IMR-90 (cell line): ENCODE data around the gene PRKACA. TPM values are rescaled to one million over a fixed set of nuclear protein-coding genes. Genes with fewer than 3 reads are reported as not detected.

Source experiments
- ATAC-seq: fragments of 200-7000 bp; cut with Tn5 transposase; 2 replicates; pipeline ENCODE4 v1.9.1; 2020; ENCODE audit warnings: low read depth, mild to moderate bottlenecking, moderate library complexity
- BruUV-seq: library from RNA; stranded (reverse); fragments of 400-500 nt; replicated peaks from 2 replicates; lab custom pipeline; 2021; lab: Mats Ljungman, UMichigan
- CTCF ChIA-PET: fragments of 300-600 bp; formaldehyde crosslinking; extraction: SDS; loops from one replicate; lab custom pipeline; 2021; ENCODE audit warnings: antibody characterized with exemption; lab: Yijun Ruan, JAX
- POLR2A ChIA-PET: fragments of 300-600 bp; sonication (Branson Sonifier 250); formaldehyde crosslinking; loops from one replicate; lab custom pipeline; 2022; ENCODE audit warnings: antibody characterized with exemption; ENCODE audit not compliant: unreplicated experiment; lab: Charles Lee
- DNase-seq: peaks from one replicate; pipeline ENCODE4 v3.0.0; 2013
- H2AFZ ChIP-seq: replicated peaks from 2 replicates; pipeline ENCODE3; 2013; ENCODE audit warnings: low read length, mild to moderate bottlenecking; ENCODE audit not compliant: poor library complexity
- H2AK5ac ChIP-seq: 2 replicates; pipeline ENCODE4 v1.6.1; 2013; ENCODE audit warnings: low read depth, low read length, inconsistent platforms
- H2AK9ac ChIP-seq: replicated peaks from 2 replicates; pipeline ENCODE3; 2013; ENCODE audit warnings: mild to moderate bottlenecking, low read depth, low read length, moderate library complexity; ENCODE audit not compliant: poor library complexity
- H2BK120ac ChIP-seq: 2 replicates; pipeline ENCODE4 v1.6.1; 2013; ENCODE audit warnings: low read depth, low read length, inconsistent platforms
- H2BK15ac ChIP-seq: 3 replicates; pipeline ENCODE4 v1.6.1; 2013; ENCODE audit warnings: low read depth, low read length, inconsistent platforms
- H2BK20ac ChIP-seq: 2 replicates; pipeline ENCODE4 v1.6.1; 2013; ENCODE audit warnings: low read depth, mild to moderate bottlenecking, inconsistent platforms, low read length, moderate library complexity
- H2BK5ac ChIP-seq: 2 replicates; pipeline ENCODE4 v1.6.1; 2013; ENCODE audit warnings: mild to moderate bottlenecking, low read depth, low read length, inconsistent platforms; ENCODE audit not compliant: poor library complexity, severe bottlenecking
- H3K14ac ChIP-seq: replicated peaks from 2 replicates; pipeline ENCODE4 v1.6.1; 2013; ENCODE audit warnings: low read depth, low read length, inconsistent platforms
- H3K18ac ChIP-seq: 2 replicates; pipeline ENCODE4 v1.6.1; 2013; ENCODE audit warnings: low read depth, low read length, control low read depth
- H3K23ac ChIP-seq: 2 replicates; pipeline ENCODE4 v1.6.1; 2013; ENCODE audit warnings: low read depth, low read length, inconsistent platforms
- H3K27ac ChIP-seq: 2 replicates; pipeline ENCODE4 v1.5.1; 2013; ENCODE audit warnings: mild to moderate bottlenecking, control low read depth, low read length; ENCODE audit not compliant: insufficient read depth
- H3K27me3 ChIP-seq: 2 replicates; pipeline ENCODE4 v1.6.1; 2013; ENCODE audit warnings: low read length; ENCODE audit not compliant: control insufficient read depth, insufficient read depth
- H3K36me3 ChIP-seq: 2 replicates; pipeline ENCODE4 v1.6.1; 2013; ENCODE audit warnings: low read length, mixed read lengths; ENCODE audit not compliant: control insufficient read depth, insufficient read depth
- H3K4ac ChIP-seq: 2 replicates; pipeline ENCODE4 v1.6.1; 2013; ENCODE audit warnings: low read depth, low read length, inconsistent platforms
- H3K4me1 ChIP-seq: 2 replicates; pipeline ENCODE4 v1.6.1; 2013; ENCODE audit warnings: low read length, mixed read lengths; ENCODE audit not compliant: control insufficient read depth, insufficient read depth
- H3K4me2 ChIP-seq: 2 replicates; pipeline ENCODE4 v1.6.1; 2013; ENCODE audit warnings: low read depth, mild to moderate bottlenecking, control low read depth, low read length, moderate library complexity
- H3K4me3 ChIP-seq: 2 replicates; pipeline ENCODE4 v1.5.1; 2013; ENCODE audit warnings: low read depth, mild to moderate bottlenecking, control low read depth, low read length, moderate library complexity; ENCODE audit not compliant: insufficient read depth
- H3K56ac ChIP-seq: 2 replicates; pipeline ENCODE4 v1.6.1; 2013; ENCODE audit warnings: low read length, inconsistent platforms; ENCODE audit not compliant: insufficient read depth; ENCODE audit errors: extremely low read depth
- H3K79me1 ChIP-seq, 2 experiments: 2 replicates each; pipeline ENCODE4 v1.6.1; 2013; ENCODE audit warnings: low read length in 2 of 2, inconsistent platforms in 1 of 2, low read depth in 1 of 2
- H3K9ac ChIP-seq: 2 replicates; pipeline ENCODE4 v1.6.1; 2013; ENCODE audit warnings: low read depth, low read length, control low read depth
- H3K9me1 ChIP-seq: 2 replicates; pipeline ENCODE4 v1.6.1; 2013; ENCODE audit warnings: low read length, inconsistent platforms; ENCODE audit not compliant: insufficient read depth
- H3K9me3 ChIP-seq: 2 replicates; pipeline ENCODE4 v1.6.1; 2013; ENCODE audit warnings: low read length; ENCODE audit not compliant: control insufficient read depth, insufficient read depth
- H4K20me1 ChIP-seq: 2 replicates; pipeline ENCODE4 v1.6.1; 2013; ENCODE audit warnings: low read length, inconsistent platforms; ENCODE audit not compliant: insufficient read depth
- H4K5ac ChIP-seq: 2 replicates; pipeline ENCODE4 v1.6.1; 2013; ENCODE audit warnings: mild to moderate bottlenecking, low read depth, low read length, control low read depth
- H4K8ac ChIP-seq, 2 experiments: 2 replicates each; pipeline ENCODE4 v1.6.1; 2013; ENCODE audit warnings: low read depth in 2 of 2, low read length in 2 of 2, control low read depth in 1 of 2, inconsistent platforms in 1 of 2
- H4K91ac ChIP-seq: 2 replicates; pipeline ENCODE4 v1.6.1; 2013; ENCODE audit warnings: low read depth, low read length, inconsistent platforms; ENCODE audit not compliant: insufficient read depth
- ELK1 ChIP-seq: fragments of 150-350 bp; IDR thresholded peaks from 2 replicates; pipeline ENCODE4 v1.6.1; 2016; ENCODE audit warnings: low read depth, mild to moderate bottlenecking, low read length, moderate library complexity, borderline replicate concordance
- POLR2A ChIP-seq: IDR thresholded peaks from 2 replicates; pipeline ENCODE4 v1.6.1; 2012; ENCODE audit warnings: mild to moderate bottlenecking, low read depth, low read length
- RAD21 ChIP-seq: IDR thresholded peaks from 2 replicates; pipeline ENCODE4 v1.6.1; 2012; ENCODE audit warnings: low read length, improper control_type of control experiment
- RCOR1 ChIP-seq: IDR thresholded peaks from 2 replicates; pipeline ENCODE4 v1.6.1; 2012; ENCODE audit warnings: mild to moderate bottlenecking, low read length, improper control_type of control experiment; ENCODE audit not compliant: insufficient replicate concordance
- SMC3 ChIP-seq: fragments of 150-350 bp; IDR thresholded peaks from 2 replicates; pipeline ENCODE4 v1.6.1; 2016; ENCODE audit warnings: low read depth, mild to moderate bottlenecking, antibody characterized with exemption, low read length, moderate library complexity
- WGBS, 2 experiments: methylation state at CpG; one replicate each; pipeline versions ENCODE4 v1.1.5 to v1.1.7; 2013; ENCODE audit warnings: missing lambda C conversion rate in 2 of 2; ENCODE audit not compliant: insufficient read length in 1 of 2; ENCODE audit errors: extremely low coverage in 2 of 2; 5-methylcytosine and 5-hydroxymethylcytosine counted together
- dilution Hi-C: fragments of 300-500 bp; cut with HindIII; formaldehyde crosslinking; loops from one replicate; pipeline ENCODE4 v1.14.3; 2018; ENCODE audit warnings: low sequenced_read_pairs; ENCODE audit not compliant: unreplicated experiment
- in situ Hi-C: fragments of 300-500 bp; cut with MboI; formaldehyde crosslinking; loops from 3 replicates; pipeline ENCODE4 v1.14.3; 2019; ENCODE audit warnings: low sequenced_read_pairs, inconsistent platforms, mixed read lengths
- intact Hi-C: fragments of 100-400 bp; cut with micrococcal nuclease; formaldehyde crosslinking; loops from 2 replicates; pipeline ENCODE4 v1.10.0; 2022
- polyA plus RNA-seq, 3 experiments: library from polyadenylated mRNA; depleted of rRNA; stranded (reverse); fragments of >200 nt; gene quantifications; 2 replicates each; pipeline ENCODE4 v1.2.3, GENCODE V29; 2012; ENCODE audit warnings: low replicate concordance in 1 of 3
- total RNA-seq: library from RNA; depleted of rRNA; stranded (reverse); fragments of >200 nt; gene quantifications from 2 replicates; pipeline ENCODE4 v1.2.3, GENCODE V29; 2012

PRKACA gene
- total and polyA plus RNA-seq, 2 of the 4 experiments (the other 2 are of a cell fraction), result 18.1 to 94.5 TPM

GRCh38 chr19:14156971-14157717 lies 39.6 kb upstream of the PRKACA start:
- Histone ChIP-seq H4K8ac (no peak overlapping the region), H2BK120ac (no peak overlapping the region), H3K56ac (no peak overlapping the region), H4K91ac (no peak overlapping the region), H2BK20ac (no peak overlapping the region), H2AFZ (no peak overlapping the region), H3K27me3 (no peaks in the 10 kb centered on the region), H4K20me1 (no peaks in the 10 kb centered on the region), H3K9ac (no peak overlapping the region), H3K36me3 (peaks cover 7% of the 10 kb centered on the region), H3K4me3 (no peak overlapping the region), H3K27ac (no peak overlapping the region), H2BK5ac (no peak overlapping the region), H4K5ac (no peak overlapping the region), H3K14ac (no peak overlapping the region), H3K18ac (no peak overlapping the region), H2BK15ac (no peak overlapping the region), H3K23ac (no peak overlapping the region), H2AK5ac (no peak overlapping the region), H3K9me1 (no peaks in the 10 kb centered on the region), H3K4me2 (no peak overlapping the region), H2AK9ac (no peak overlapping the region), H3K9me3 (no peaks in the 10 kb centered on the region), H3K4ac (no peak overlapping the region), H3K79me1 (no peaks in the 10 kb centered on the region), H3K4me1 (no peaks in the 10 kb centered on the region)
- dilution Hi-C loops, result no loop called here
- DNase-seq (no peak), ATAC-seq (no peak)
- 98% methylated on average over 8 of the region's 26 CpGs; no CpG with 5 or more reads in 1 of the 2 experiments for WGBS, 2 experiments
- CTCF ChIA-PET, result no interaction called here
- BruUV-seq, result no TSS peak
- intact Hi-C loops, result no loop called here
- TF ChIP-seq RAD21, result no peak
- TF ChIP-seq POLR2A, result no peak
- no peak for TF ChIP-seq SMC3
- no peak for TF ChIP-seq ELK1
- no peak for TF ChIP-seq RCOR1
- in situ Hi-C loops, result no loop called here
- POLR2A ChIA-PET, result no interaction called here
